C4-2B (cell line): ENCODE data around the gene FOXP1.

Source experiments
- H3K27ac ChIP-seq: fragments of 450-650 bp; 2 replicates; pipeline ENCODE4 v1.5.1; 2017
- ZFX ChIP-seq: fragments of 450-650 bp; IDR thresholded peaks from 2 replicates; pipeline ENCODE4 v1.6.1; 2017
- TF ChIP-seq, protein P1 (sequence below): fragments of 450-650 bp; conservative IDR thresholded peaks from 2 replicates; pipeline ENCODE4 v1.5.1; 2017; ENCODE audit warnings: mild to moderate bottlenecking

Gene FOXP1

DNA sequence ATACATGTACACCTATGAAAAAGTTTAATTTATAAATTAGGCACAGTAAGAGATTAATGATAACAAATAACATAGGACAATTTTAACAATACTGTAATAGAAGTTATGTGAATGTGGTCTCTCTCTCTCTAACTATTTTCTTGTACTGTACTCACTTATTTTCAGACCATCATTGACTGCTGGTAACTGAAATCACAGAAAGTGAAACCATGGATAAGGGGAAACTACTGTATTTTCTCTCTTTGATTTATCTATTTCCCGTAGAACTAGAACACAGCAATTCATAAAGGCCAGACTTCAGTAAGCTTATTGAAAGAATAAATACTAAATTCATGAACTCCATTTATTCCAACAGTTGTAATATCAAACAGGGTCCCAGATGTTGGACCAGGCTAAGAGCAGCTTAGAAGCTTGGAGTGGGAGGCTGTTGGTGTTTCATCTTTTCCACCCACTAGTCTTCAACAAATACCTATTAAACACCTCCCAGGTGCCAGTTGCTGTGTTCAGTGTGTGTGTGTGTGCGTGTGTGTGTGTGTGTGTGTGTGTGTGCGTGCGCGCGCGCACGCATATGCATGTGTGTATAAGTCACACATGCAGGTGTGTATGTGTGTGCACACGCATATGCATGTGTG lies 235.4 kb downstream of the FOXP1 start:
- no peak for TF ChIP-seq ZFX
- TF ChIP-seq, protein P1, sequence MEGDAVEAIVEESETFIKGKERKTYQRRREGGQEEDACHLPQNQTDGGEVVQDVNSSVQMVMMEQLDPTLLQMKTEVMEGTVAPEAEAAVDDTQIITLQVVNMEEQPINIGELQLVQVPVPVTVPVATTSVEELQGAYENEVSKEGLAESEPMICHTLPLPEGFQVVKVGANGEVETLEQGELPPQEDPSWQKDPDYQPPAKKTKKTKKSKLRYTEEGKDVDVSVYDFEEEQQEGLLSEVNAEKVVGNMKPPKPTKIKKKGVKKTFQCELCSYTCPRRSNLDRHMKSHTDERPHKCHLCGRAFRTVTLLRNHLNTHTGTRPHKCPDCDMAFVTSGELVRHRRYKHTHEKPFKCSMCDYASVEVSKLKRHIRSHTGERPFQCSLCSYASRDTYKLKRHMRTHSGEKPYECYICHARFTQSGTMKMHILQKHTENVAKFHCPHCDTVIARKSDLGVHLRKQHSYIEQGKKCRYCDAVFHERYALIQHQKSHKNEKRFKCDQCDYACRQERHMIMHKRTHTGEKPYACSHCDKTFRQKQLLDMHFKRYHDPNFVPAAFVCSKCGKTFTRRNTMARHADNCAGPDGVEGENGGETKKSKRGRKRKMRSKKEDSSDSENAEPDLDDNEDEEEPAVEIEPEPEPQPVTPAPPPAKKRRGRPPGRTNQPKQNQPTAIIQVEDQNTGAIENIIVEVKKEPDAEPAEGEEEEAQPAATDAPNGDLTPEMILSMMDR = no peak
- no peak overlapping the region for H3K27ac ChIP-seq

DNA sequence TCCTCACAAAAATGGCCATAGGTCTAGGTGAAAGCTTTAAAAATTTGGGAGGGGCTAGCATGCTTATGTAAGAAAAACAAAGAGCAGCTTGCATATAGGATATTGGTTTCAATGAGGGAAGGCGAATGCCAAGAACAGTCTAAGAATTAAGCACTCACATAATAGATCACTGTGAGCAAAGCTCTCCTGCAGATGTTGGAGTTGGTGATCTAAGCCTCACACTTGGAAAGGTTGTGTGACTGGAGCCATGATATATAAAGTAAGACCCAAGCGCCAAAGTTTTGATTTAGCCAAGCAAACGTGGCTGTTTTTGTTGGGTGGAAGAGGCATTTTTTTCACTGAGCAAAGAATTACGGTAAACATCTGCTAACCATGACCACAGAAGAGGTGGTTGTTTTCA lies 237.5 kb downstream of the FOXP1 start:
- H3K27ac ChIP-seq = no peak overlapping the region
- TF ChIP-seq ZFX = no peak
- TF ChIP-seq, protein P1 = no peak

DNA sequence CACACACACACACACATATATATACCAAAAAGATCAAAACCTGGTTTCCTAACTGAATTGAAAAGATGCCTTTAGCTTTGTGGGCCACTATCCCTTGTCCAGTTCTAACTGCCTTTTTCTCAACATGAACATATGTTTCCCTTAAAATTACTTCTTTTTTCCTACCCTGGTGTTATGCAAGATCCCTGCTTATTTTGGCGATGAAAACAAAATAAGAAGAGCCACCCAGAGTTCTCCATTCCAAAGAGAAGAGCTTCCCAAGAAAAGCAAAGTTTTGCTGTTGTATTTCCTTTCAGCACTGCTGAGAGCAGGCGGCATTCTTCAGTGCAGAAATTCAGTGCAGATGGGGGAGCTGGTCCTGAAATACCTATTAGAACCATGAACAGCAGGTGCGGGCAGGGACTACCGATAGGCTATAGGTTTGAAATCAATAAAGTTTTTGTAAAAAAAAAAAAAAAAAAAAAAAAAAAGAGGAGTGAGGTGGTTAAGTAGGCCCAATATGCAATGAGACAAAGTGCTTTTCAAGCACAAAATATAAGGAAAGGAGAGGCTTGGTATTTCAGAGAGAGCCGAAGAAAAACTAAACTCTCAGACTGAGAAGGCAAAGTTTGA lies 238.0 kb downstream of the FOXP1 start:
- TF ChIP-seq, protein P1 = no peak
- no peak for TF ChIP-seq ZFX
- no peak overlapping the region for H3K27ac ChIP-seq

DNA sequence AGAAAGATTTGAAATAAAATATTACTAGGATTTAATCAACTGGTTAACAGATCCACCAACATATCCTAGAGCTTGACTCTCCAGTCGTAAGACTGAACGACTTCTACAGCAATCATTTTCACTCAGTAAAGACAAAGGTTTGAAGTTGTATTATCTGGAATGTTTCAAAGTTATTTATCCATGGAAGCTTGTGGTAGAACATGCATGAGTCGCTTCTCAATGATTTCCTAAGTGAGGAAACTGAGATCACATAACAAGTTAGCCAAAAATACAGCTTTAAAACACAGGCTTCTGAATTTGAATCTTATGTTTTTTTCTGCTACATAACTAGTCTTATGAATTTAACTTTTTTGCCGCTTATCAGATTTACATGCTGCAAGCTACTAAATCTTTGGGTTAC lies 241.8 kb downstream of the FOXP1 start:
- TF ChIP-seq ZFX = no peak
- TF ChIP-seq, protein P1 = no peak
- no peak overlapping the region for H3K27ac ChIP-seq

DNA sequence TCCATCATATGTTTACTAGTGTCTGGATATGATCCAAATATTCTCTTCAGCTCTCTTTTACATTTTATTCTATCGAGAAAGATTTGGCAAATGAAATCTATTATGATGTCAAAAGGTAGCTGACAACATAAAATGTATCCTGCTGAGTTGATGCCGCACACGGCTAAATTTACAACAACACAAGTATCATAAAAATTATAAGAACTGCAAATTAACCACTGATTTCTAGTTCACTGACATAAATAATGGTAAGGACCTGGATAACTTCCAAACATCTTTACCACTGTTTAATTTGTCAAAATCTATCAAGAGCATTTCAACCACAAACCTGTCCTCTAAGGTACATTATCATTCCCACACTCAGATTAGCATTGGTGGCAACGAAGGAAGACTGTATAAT lies 244.5 kb downstream of the FOXP1 start:
- no peak overlapping the region for H3K27ac ChIP-seq
- TF ChIP-seq ZFX = no peak
- TF ChIP-seq, protein P1 = no peak

DNA sequence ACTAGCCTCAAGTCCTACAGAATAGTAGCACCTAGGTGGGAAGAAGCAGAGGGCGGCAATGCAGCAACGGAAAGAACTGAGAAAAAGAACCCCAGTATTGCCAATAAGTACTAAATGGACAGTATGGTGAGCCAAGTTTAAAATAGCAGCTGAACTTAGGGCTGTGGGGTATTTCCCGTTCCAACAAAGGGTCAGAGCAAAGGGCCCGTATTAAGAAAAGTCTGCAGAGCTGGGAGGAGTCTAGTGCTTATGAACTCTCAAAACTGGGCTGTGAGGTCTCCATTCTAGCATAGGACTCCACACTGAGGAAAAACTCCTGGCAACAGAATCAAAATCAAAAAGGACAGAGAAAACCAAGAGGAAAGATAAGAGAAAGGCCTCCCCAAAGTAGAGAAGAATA lies 250.7 kb downstream of the FOXP1 start:
- H3K27ac ChIP-seq = no peak overlapping the region
- no peak for TF ChIP-seq ZFX

DNA sequence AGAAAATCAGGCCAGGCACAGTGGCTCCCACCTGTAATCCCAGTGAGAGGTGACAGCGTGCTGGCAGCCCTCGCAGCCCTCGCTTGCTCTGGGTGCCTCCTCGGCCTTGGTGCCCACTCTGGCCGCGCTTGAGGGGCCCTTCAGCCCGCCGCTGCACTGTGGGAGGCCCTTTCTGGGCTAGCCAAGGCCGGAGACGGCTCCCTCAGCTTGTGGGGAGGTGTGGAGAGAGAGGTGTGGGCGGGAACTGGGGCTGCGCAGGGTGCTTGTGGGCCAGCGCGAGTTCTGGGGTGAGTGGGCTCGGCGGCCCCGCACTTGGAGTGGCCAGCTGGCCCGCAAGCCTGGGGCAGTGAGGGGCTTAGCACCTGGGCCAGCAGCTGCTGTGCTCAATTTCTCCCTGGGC lies 252.6 kb downstream of the FOXP1 start:
- H3K27ac ChIP-seq = no peak overlapping the region
- TF ChIP-seq, protein P1 = no peak
- TF ChIP-seq ZFX = no peak

DNA sequence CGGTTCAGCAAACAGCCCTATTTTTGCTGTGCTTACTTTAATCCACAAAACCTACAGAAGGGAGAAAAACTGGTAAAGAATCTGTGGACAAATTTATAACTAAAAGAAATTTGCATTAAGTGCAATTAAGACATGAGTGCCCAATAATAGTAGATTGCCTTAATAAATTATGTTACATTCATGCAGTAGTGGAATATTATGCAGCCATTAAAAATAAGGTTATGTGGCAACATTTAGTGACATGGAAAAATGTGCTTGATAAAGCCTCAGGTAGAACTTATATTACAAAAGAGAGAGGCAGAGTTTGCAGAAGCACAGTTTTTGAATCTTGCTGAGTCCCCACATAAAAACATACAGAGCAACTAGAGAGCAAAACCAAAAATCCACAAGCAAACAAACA lies 253.0 kb downstream of the FOXP1 start:
- no peak for TF ChIP-seq ZFX
- TF ChIP-seq, protein P1 = no peak
- no peak overlapping the region for H3K27ac ChIP-seq
